ENCODE data around the gene NET1.

DNA sequence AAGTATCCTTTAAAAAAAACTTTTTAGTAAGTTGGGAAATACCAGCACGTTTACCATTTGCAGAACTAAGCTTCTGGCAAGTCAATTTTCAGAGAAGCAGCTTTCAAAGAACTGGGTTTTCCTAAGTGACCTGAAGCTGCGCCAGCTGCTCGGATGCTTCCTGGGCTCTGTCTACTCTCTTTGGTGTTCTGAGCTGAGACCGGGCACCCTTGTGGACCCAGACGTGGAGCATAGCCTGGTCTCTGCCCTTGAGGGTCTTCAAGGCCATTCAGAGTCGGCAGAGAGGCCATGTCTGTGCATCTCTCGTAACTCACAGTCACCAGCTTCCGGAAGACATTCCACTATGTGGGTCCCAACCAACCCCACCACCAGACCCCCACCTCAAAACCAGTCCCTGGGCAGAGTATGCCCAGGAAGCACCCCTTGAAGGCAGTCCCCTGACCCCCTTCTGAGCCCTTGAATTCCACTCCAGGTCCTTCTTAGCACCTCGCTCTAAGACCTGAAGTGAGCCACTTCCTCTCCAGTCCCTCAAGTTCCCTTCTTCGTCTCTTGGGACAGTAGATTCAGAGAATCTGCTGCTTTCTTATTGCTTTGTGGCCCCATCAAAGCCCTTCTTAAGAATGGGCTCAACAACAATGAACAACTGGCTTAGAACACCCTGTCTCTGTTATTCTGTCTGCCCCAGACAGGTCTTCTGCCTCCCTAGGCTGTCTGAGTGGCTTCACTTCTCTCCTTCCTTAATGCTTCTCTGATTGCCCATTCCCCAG lies 78.5 kb downstream of the NET1 start:
- TF ChIP-seq POLR2AphosphoS5 (IDR thresholded peaks at IDR 0.05; ENCODE audit: low read depth, low read length) (no peak), RCOR1 (IDR thresholded peaks at IDR 0.05; ENCODE audit: low read length) (no peak), CHD2 (IDR thresholded peaks at IDR 0.05; ENCODE audit: low read length, partially characterized antibody) (no peak), MEF2A (IDR thresholded peaks at IDR 0.05; ENCODE audit: borderline replicate concordance, low read depth) (no peak), EP300 (IDR thresholded peaks at IDR 0.05; ENCODE audit: borderline replicate concordance in 1 of 2, low read depth in 1 of 2, low read length in 1 of 2) (no peak), TEAD4 (IDR thresholded peaks at IDR 0.05; ENCODE audit: borderline replicate concordance, insufficient read depth) (no peak), NFIC (IDR thresholded peaks at IDR 0.05; ENCODE audit: borderline replicate concordance) (no peak)
- TF ChIP-seq, protein P1, sequence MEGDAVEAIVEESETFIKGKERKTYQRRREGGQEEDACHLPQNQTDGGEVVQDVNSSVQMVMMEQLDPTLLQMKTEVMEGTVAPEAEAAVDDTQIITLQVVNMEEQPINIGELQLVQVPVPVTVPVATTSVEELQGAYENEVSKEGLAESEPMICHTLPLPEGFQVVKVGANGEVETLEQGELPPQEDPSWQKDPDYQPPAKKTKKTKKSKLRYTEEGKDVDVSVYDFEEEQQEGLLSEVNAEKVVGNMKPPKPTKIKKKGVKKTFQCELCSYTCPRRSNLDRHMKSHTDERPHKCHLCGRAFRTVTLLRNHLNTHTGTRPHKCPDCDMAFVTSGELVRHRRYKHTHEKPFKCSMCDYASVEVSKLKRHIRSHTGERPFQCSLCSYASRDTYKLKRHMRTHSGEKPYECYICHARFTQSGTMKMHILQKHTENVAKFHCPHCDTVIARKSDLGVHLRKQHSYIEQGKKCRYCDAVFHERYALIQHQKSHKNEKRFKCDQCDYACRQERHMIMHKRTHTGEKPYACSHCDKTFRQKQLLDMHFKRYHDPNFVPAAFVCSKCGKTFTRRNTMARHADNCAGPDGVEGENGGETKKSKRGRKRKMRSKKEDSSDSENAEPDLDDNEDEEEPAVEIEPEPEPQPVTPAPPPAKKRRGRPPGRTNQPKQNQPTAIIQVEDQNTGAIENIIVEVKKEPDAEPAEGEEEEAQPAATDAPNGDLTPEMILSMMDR (IDR thresholded peaks at IDR 0.05) = no peak
- TF ChIP-seq, protein P2, sequence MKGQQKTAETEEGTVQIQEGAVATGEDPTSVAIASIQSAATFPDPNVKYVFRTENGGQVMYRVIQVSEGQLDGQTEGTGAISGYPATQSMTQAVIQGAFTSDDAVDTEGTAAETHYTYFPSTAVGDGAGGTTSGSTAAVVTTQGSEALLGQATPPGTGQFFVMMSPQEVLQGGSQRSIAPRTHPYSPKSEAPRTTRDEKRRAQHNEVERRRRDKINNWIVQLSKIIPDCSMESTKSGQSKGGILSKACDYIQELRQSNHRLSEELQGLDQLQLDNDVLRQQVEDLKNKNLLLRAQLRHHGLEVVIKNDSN (IDR thresholded peaks at IDR 0.05; ENCODE audit: borderline replicate concordance, low read depth) = no peak
- TF ChIP-seq, protein P3, sequence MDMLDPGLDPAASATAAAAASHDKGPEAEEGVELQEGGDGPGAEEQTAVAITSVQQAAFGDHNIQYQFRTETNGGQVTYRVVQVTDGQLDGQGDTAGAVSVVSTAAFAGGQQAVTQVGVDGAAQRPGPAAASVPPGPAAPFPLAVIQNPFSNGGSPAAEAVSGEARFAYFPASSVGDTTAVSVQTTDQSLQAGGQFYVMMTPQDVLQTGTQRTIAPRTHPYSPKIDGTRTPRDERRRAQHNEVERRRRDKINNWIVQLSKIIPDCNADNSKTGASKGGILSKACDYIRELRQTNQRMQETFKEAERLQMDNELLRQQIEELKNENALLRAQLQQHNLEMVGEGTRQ (IDR thresholded peaks at IDR 0.05; ENCODE audit: borderline replicate concordance, low read depth, low read length) = no peak
